Ishikawa (cell line): ENCODE results near the gene ASXL3.

Experiments used
- CREB1 ChIP-seq: IDR thresholded peaks from 2 replicates; pipeline ENCODE4 v1.6.1; 2012; ENCODE audit warnings: low read depth
- TEAD4 ChIP-seq: IDR thresholded peaks from 2 replicates; pipeline ENCODE4 v1.6.1; 2012
- YY1 ChIP-seq: IDR thresholded peaks from 2 replicates; pipeline ENCODE4 v1.6.1; 2012; ENCODE audit warnings: low read depth
- TF ChIP-seq, protein P1 (sequence below): IDR thresholded peaks from 2 replicates; pipeline ENCODE4 v1.6.1; 2012

DNA sequence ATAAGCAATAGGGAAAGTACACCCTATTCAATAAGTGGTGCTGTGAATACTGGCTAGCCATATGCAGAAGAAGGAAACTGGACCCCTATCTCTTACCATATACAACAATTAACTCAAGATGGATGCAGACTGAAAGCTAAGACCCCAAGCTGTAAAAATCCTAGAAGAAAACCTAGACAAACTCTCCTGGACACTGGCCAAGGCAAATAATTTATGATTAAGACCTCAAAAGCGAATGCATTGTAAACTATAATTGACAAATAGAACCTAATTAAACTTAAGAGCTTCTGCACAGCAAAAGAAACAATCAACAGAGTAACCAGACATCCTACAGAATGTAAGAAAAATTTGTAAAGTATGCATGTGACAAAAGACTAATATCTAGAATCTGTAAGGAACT lies 41.1 kb upstream of the ASXL3 start:
- TF ChIP-seq TEAD4: no peak
- TF ChIP-seq, protein P1, sequence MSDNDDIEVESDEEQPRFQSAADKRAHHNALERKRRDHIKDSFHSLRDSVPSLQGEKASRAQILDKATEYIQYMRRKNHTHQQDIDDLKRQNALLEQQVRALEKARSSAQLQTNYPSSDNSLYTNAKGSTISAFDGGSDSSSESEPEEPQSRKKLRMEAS: no peak
- no peak for TF ChIP-seq CREB1
- no peak for TF ChIP-seq YY1
